ENCODE measurements around the gene EFCAB10. TPM values are rescaled to one million over a fixed set of nuclear protein-coding genes. Genes with fewer than 3 reads are reported as not detected.
"Not testable (repeated sequence)": the region's sequence is repeated elsewhere in the genome, so short reads cannot be mapped to it uniquely, and the experiment has no call there.

The EFCAB10 gene
- total and polyA plus RNA-seq, 12 donors: 0.10 to 0.27 (median 0.11) TPM; not detected in 9

GRCh38 chr7:105602325-105603305 lies 21.3 kb upstream of the EFCAB10 start:
- no peaks in the 10 kb centered on the region for H3K9me3 ChIP-seq (replicated peaks in 1 of 3)
- intact Hi-C loops (cut with DNase I): no loop called here
- H3K27me3 ChIP-seq: no peaks in the 10 kb centered on the region
- no peak for TF ChIP-seq CTCF (IDR thresholded peaks at IDR 0.05)
- DNase-seq: no peak
- no peak overlapping the region for H3K4me3 ChIP-seq
- no peaks in the 10 kb centered on the region for H3K36me3 ChIP-seq (replicated peaks in 1 of 2)
- WGBS, 4 donors: 84 to 89% (median 85%) methylated on average over 19 of the region's 19 CpGs
- H3K27ac ChIP-seq: no peak overlapping the region
- H3K4me1 ChIP-seq (replicated peaks in 1 of 2): no peaks in the 10 kb centered on the region

GRCh38 chr7:105600720-105601550 lies 19.6 kb upstream of the EFCAB10 start:
- TF ChIP-seq CTCF (IDR thresholded peaks at IDR 0.05) (no peak), POLR2A (IDR thresholded peaks at IDR 0.05) (no peak)
- no peak for DNase-seq

GRCh38 chr7:105599551-105599950 lies 18.3 kb upstream of the EFCAB10 start:
- DNase-seq: no peak
- TF ChIP-seq CTCF (IDR thresholded peaks at IDR 0.05) (no peak), POLR2A (IDR thresholded peaks at IDR 0.05) (no peak)

More at GRCh38 chr7:105600720-105601550, 19.6 kb upstream of the EFCAB10 start:
- H3K4me1 ChIP-seq (replicated peaks in 1 of 2): no peaks in the 10 kb centered on the region
- no peak overlapping the region for H3K27ac ChIP-seq
- H3K4me3 ChIP-seq: no peak overlapping the region
- no peaks in the 10 kb centered on the region for H3K9me3 ChIP-seq (replicated peaks in 1 of 3)
- no peaks in the 10 kb centered on the region for H3K27me3 ChIP-seq
- intact Hi-C loops (cut with DNase I): no loop called here
- no peaks in the 10 kb centered on the region for H3K36me3 ChIP-seq (replicated peaks in 1 of 2)
- WGBS, 4 donors: 77 to 84% (median 80%) methylated on average over 14 of the region's 14 CpGs

GRCh38 chr7:105599080-105599479 lies 17.8 kb upstream of the EFCAB10 start:
- H3K9me3 ChIP-seq (replicated peaks in 1 of 3); H3K27me3 ChIP-seq; H3K27ac ChIP-seq; intact Hi-C loops (cut with DNase I); H3K36me3 ChIP-seq (replicated peaks in 1 of 2); H3K4me1 ChIP-seq (replicated peaks in 1 of 2); DNase-seq; H3K4me3 ChIP-seq: not testable (repeated sequence)
- WGBS, 4 donors: 83 to 88% (median 86%) methylated on average over 8 of the region's 8 CpGs

More at GRCh38 chr7:105599551-105599950, 18.3 kb upstream of the EFCAB10 start:
- Histone ChIP-seq H3K4me3 (no peak overlapping the region), H3K27ac (no peak overlapping the region), H3K4me1 (replicated peaks in 1 of 2) (no peaks in the 10 kb centered on the region), H3K27me3 (no peaks in the 10 kb centered on the region), H3K9me3 (replicated peaks in 1 of 3) (no peaks in the 10 kb centered on the region), H3K36me3 (replicated peaks in 1 of 2) (no peaks in the 10 kb centered on the region)
- intact Hi-C loops (cut with DNase I): no loop called here
- 59 to 78% (median 69%) methylated on average over 3 of the region's 3 CpGs for WGBS, 4 donors

Measured in adrenal gland (tissue), 12 donors.